HCT116 (cell line): ENCODE results near the gene STK32B. TPM values are rescaled to one million over a fixed set of nuclear protein-coding genes. Genes with fewer than 3 reads are reported as not detected.

Experiments used
- ATAC-seq: fragments of 200-7000 bp; cut with Tn5 transposase; 2 replicates; pipeline ENCODE4 v1.9.1; 2020; ENCODE audit warnings: mild to moderate bottlenecking, moderate library complexity
- BruUV-seq: library from RNA; stranded (reverse); fragments of 400-500 nt; replicated peaks from 2 replicates; lab custom pipeline; 2021; lab: Mats Ljungman, UMichigan
- CTCF ChIA-PET: fragments of 300-600 bp; sonication (Branson Sonifier 250); formaldehyde crosslinking; loops from one replicate; lab custom pipeline; 2021; ENCODE audit warnings: antibody characterized with exemption; lab: Charles Lee
- POLR2A ChIA-PET: fragments of 300-600, 350-600 bp; sonication (Branson Sonifier 250); formaldehyde crosslinking; loops from one replicate; lab custom pipeline; 2021; ENCODE audit warnings: antibody characterized with exemption; lab: Charles Lee
- RAD21 ChIA-PET, 2 experiments: fragments of 300-600 bp; sonication (Branson Sonifier 250); formaldehyde crosslinking; loops; one replicate each; lab custom pipeline; 2023; ENCODE audit warnings: low total read pairs in 2 of 2; ENCODE audit not compliant: uncharacterized antibody in 2 of 2, unreplicated experiment in 2 of 2, low non-redundant PET in 1 of 2; lab: Charles Lee
- DNase-seq: peaks from one replicate; pipeline ENCODE4 v3.0.0-alpha.2; 2010; ENCODE audit warnings: low read depth, low spot score
- H2AFZ ChIP-seq: fragments of 200-600 bp; shearing (Covaris generic), sonication (generic); 2 replicates; pipeline ENCODE4 v1.6.1; 2017; ENCODE audit warnings: low read depth, mixed run types, mixed read lengths, antibody characterized with exemption, low read length; ENCODE audit not compliant: poor library complexity, severe bottlenecking
- H3K27ac ChIP-seq: 2 replicates; pipeline ENCODE4 v1.5.1; 2012; ENCODE audit warnings: low read depth, low read length
- H3K27me3 ChIP-seq: fragments of 200-600 bp; sonication (generic); 2 replicates; pipeline ENCODE4 v1.6.1; 2016; ENCODE audit warnings: mixed run types, low read length, mixed read lengths; ENCODE audit not compliant: insufficient read depth
- H3K36me3 ChIP-seq, 2 experiments: fragments of 200-500 bp in 1 of 2; fragments of 200-600 bp in 1 of 2; sonication (Bioruptor generic) in 1 of 2; sonication (generic) in 1 of 2; 2 replicates each; pipeline versions ENCODE4 v1.5.1 to v1.6.1; 2014 to 2016; ENCODE audit warnings: low read length in 2 of 2, inconsistent platforms in 1 of 2, mixed read lengths in 1 of 2, mixed run types in 1 of 2; ENCODE audit not compliant: insufficient read depth in 2 of 2, control insufficient read depth in 1 of 2
- H3K4me1 ChIP-seq, 2 experiments: fragments of 200-600 bp in 1 of 2; sonication (generic) in 1 of 2; 2 replicates each; pipeline versions ENCODE4 v1.5.1 to v1.6.1; 2012 to 2017; ENCODE audit warnings: low read length in 2 of 2, inconsistent platforms in 1 of 2, mild to moderate bottlenecking in 1 of 2, mixed read lengths in 1 of 2, mixed run types in 1 of 2, moderate library complexity in 1 of 2; ENCODE audit not compliant: insufficient read depth in 2 of 2, control insufficient read depth in 1 of 2
- H3K4me2 ChIP-seq: fragments of 200-600 bp; sonication (generic); 2 replicates; pipeline ENCODE4 v1.6.1; 2017; ENCODE audit warnings: mixed run types, low read length, mixed read lengths
- H3K4me3 ChIP-seq, 2 experiments: fragments of 200-600 bp in 1 of 2; sonication (generic) in 1 of 2; replicated peaks in 1 of 2; 2 replicates each; pipeline ENCODE4 v1.5.1; 2011 to 2016; ENCODE audit warnings: low read length in 2 of 2, control low read depth in 1 of 2, low read depth in 1 of 2, mild to moderate bottlenecking in 1 of 2, mixed read lengths in 1 of 2, mixed run types in 1 of 2
- H3K79me2 ChIP-seq: fragments of 200-600 bp; sonication (generic); 2 replicates; pipeline ENCODE4 v1.6.1; 2017; ENCODE audit warnings: mild to moderate bottlenecking, mixed run types, low read length, moderate library complexity, mixed read lengths; ENCODE audit not compliant: insufficient read depth
- H3K9ac ChIP-seq: fragments of 200-600 bp; sonication (generic); 2 replicates; pipeline ENCODE4 v1.6.1; 2016; ENCODE audit warnings: low read length, mixed read lengths
- H3K9me2 ChIP-seq: fragments of 200-600 bp; sonication (generic), shearing (Covaris generic); 2 replicates; pipeline ENCODE4 v1.6.1; 2017; ENCODE audit warnings: mixed run types, mild to moderate bottlenecking, moderate library complexity; ENCODE audit not compliant: insufficient read depth
- H3K9me3 ChIP-seq, 2 experiments: fragments of 200-500 bp in 1 of 2; fragments of 200-600 bp in 1 of 2; sonication (Bioruptor generic) in 1 of 2; sonication (generic) in 1 of 2; 2 replicates each; pipeline ENCODE4 v1.6.1; 2014 to 2017; ENCODE audit warnings: low read length in 2 of 2, mixed read lengths in 2 of 2, inconsistent platforms in 1 of 2, low read depth in 1 of 2, mild to moderate bottlenecking in 1 of 2, mixed run types in 1 of 2, moderate library complexity in 1 of 2; ENCODE audit not compliant: control insufficient read depth in 1 of 2, insufficient read depth in 1 of 2
- H4K20me1 ChIP-seq: fragments of 200-600 bp; sonication (generic), shearing (Covaris generic); 2 replicates; pipeline ENCODE4 v1.6.1; 2017; ENCODE audit warnings: mixed run types, mild to moderate bottlenecking, moderate library complexity; ENCODE audit not compliant: insufficient read depth
- CBX3 ChIP-seq: IDR thresholded peaks from 2 replicates; pipeline ENCODE4 v1.6.1; 2012; ENCODE audit warnings: low read depth
- CTCF ChIP-seq, 3 experiments: fragments of 200-600 bp in 1 of 3; sonication (generic) in 1 of 3; IDR thresholded peaks in 2 of 3; conservative IDR thresholded peaks in 1 of 3; 2 replicates each; pipeline ENCODE4 v1.5.1; 2012 to 2017; ENCODE audit warnings: low read depth in 2 of 3, low read length in 2 of 3, antibody characterized with exemption in 1 of 3, borderline replicate concordance in 1 of 3, control low read depth in 1 of 3, mild to moderate bottlenecking in 1 of 3, mixed read lengths in 1 of 3, mixed run types in 1 of 3, moderate library complexity in 1 of 3; ENCODE audit not compliant: insufficient read depth in 1 of 3
- EGR1 ChIP-seq: IDR thresholded peaks from 2 replicates; pipeline ENCODE4 v1.6.1; 2012; ENCODE audit warnings: low read depth
- ELF1 ChIP-seq: IDR thresholded peaks from 2 replicates; pipeline ENCODE4 v1.6.1; 2012; ENCODE audit warnings: low read depth, borderline replicate concordance
- EZH2 ChIP-seq: fragments of 200-600 bp; sonication (generic); IDR thresholded peaks from 2 replicates; pipeline ENCODE4 v1.6.1; 2017; ENCODE audit warnings: antibody characterized with exemption, mixed run types
- JUND ChIP-seq: IDR thresholded peaks from 2 replicates; pipeline ENCODE4 v1.6.1; 2012
- POLR2AphosphoS5 ChIP-seq: IDR thresholded peaks from 2 replicates; pipeline ENCODE4 v1.6.1; 2011; ENCODE audit warnings: mild to moderate bottlenecking, low read depth, low read length, moderate library complexity
- RAD21 ChIP-seq: IDR thresholded peaks from 2 replicates; pipeline ENCODE4 v1.6.1; 2012; ENCODE audit warnings: low read depth, mild to moderate bottlenecking
- SIN3A ChIP-seq: IDR thresholded peaks from 2 replicates; pipeline ENCODE4 v1.6.1; 2012; ENCODE audit warnings: low read depth
- SP1 ChIP-seq: IDR thresholded peaks from 2 replicates; pipeline ENCODE4 v1.6.1; 2012; ENCODE audit warnings: low read depth
- TCF7L2 ChIP-seq: IDR thresholded peaks from 2 replicates; pipeline ENCODE4 v1.7.0; 2011; ENCODE audit warnings: borderline replicate concordance, inconsistent platforms; ENCODE audit not compliant: insufficient read depth, insufficient read length; ENCODE audit errors: extremely low read depth
- YY1 ChIP-seq: IDR thresholded peaks from 2 replicates; pipeline ENCODE4 v1.6.1; 2011; ENCODE audit warnings: low read length, low read depth, moderate library complexity, mild to moderate bottlenecking; ENCODE audit not compliant: insufficient replicate concordance; ENCODE audit errors: extremely low read depth
- ZFX ChIP-seq: fragments of 450-650 bp; IDR thresholded peaks from 2 replicates; pipeline ENCODE4 v1.6.1; 2017
- ZNF274 ChIP-seq: fragments of 200-500 bp; sonication (Bioruptor generic); IDR thresholded peaks from 2 replicates; pipeline ENCODE4 v1.6.1; 2014; ENCODE audit warnings: mild to moderate bottlenecking, low read depth, low read length, inconsistent platforms
- intact Hi-C: fragments of 100-400 bp; cut with micrococcal nuclease; formaldehyde crosslinking; loops from 2 replicates; pipeline ENCODE4 v1.10.0; 2022
- total RNA-seq: library from RNA; stranded (reverse); gene quantifications from one replicate; pipeline ENCODE4 v1.2.1, GENCODE V29; 2021; ENCODE audit not compliant: unreplicated experiment
- TF ChIP-seq, protein P1 (sequence below): IDR thresholded peaks from 2 replicates; pipeline ENCODE4 v1.6.1; 2011; ENCODE audit warnings: mild to moderate bottlenecking, low read length, moderate library complexity; ENCODE audit not compliant: insufficient replicate concordance; ENCODE audit errors: extremely low read depth

STK32B gene
- total RNA-seq, 1 experiment from 2014 or later, result not detected

- intact Hi-C loops, result no loop called here
- no peaks in the 10 kb centered on the region for H4K20me1 ChIP-seq
- H3K4me2 ChIP-seq, result no peak overlapping the region
- CTCF ChIA-PET, result no interaction called here
- no peak overlapping the region for H3K4me3 ChIP-seq
- no TSS peak for BruUV-seq
- no peaks in the 10 kb centered on the region for H3K79me2 ChIP-seq
- H3K27me3 ChIP-seq, result peaks cover 21% of the 10 kb centered on the region; the same call in 1 of the 2 replicates
- no peaks in the 10 kb centered on the region for H3K9me3 ChIP-seq
- no peaks in the 10 kb centered on the region for H3K36me3 ChIP-seq
- no peak overlapping the region for H3K9ac ChIP-seq
- H3K27ac ChIP-seq, result no peak overlapping the region
- RAD21 ChIA-PET, result no interaction called here
- ATAC-seq (no peak), DNase-seq (no peak)
- H2AFZ ChIP-seq, result no peak overlapping the region
- no peaks in the 10 kb centered on the region for H3K4me1 ChIP-seq
- no peak for TF ChIP-seq TCF7L2
- no peak for TF ChIP-seq ZFX
- TF ChIP-seq ZNF274, result no peak
- no peak for TF ChIP-seq YY1
- TF ChIP-seq, all 23 proteins: peak for 0
- POLR2A ChIA-PET, result no interaction called here
- H3K9me2 ChIP-seq, result no peaks in the 10 kb centered on the region
Measured at GRCh38 chr4:5463936-5464650, 412.8 kb downstream of the STK32B start.

DNA sequence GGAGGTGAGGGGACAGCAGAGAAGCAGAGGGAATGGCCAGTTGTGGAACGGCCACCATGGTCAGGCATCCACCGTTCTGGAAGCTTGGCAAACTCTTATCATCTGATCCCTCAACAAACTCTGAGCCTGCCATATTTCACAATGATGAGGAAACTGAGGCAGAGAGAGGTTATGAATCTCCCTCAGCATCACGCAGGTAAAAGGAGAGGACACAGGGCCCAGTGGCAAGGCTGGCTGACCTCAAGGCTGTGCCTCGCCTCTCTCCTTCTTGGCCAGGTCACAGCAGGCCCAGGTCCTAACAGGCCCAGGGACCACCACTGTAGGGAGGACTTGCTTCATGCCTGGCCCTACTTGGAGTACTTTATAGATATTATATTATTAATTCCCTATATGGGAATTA, 414.2 kb downstream of the STK32B start:
- POLR2A ChIA-PET, result no interaction called here
- no TSS peak for BruUV-seq
- TF ChIP-seq SIN3A, result no peak
- TF ChIP-seq CBX3, result no peak
- no peak for TF ChIP-seq POLR2AphosphoS5
- TF ChIP-seq JUND, result no peak
- no peak for TF ChIP-seq ZNF274
- no peak for TF ChIP-seq ELF1
- no peak for TF ChIP-seq YY1
- no peak for TF ChIP-seq EGR1
- no peak for TF ChIP-seq CTCF (IDR thresholded peaks at IDR 0.05 in 2 of 3, conservative IDR thresholded peaks at IDR 0.05 in 1 of 3; ENCODE audit: borderline replicate concordance in 1 of 3, insufficient read depth in 1 of 3, low read depth in 2 of 3, low read length in 2 of 3)
- no peak for TF ChIP-seq EZH2
- TF ChIP-seq, protein P1, sequence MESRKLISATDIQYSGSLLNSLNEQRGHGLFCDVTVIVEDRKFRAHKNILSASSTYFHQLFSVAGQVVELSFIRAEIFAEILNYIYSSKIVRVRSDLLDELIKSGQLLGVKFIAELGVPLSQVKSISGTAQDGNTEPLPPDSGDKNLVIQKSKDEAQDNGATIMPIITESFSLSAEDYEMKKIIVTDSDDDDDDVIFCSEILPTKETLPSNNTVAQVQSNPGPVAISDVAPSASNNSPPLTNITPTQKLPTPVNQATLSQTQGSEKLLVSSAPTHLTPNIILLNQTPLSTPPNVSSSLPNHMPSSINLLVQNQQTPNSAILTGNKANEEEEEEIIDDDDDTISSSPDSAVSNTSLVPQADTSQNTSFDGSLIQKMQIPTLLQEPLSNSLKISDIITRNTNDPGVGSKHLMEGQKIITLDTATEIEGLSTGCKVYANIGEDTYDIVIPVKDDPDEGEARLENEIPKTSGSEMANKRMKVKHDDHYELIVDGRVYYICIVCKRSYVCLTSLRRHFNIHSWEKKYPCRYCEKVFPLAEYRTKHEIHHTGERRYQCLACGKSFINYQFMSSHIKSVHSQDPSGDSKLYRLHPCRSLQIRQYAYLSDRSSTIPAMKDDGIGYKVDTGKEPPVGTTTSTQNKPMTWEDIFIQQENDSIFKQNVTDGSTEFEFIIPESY, result no peak
- TF ChIP-seq TCF7L2, result no peak
- TF ChIP-seq ZFX, result no peak
- TF ChIP-seq RAD21, result no peak
- no peak for TF ChIP-seq SP1

More for the DNA sequence above, 414.2 kb downstream of the STK32B start:
- peaks cover 18% of the 10 kb centered on the region; the same call in 1 of the 2 replicates for H3K27me3 ChIP-seq
- ChIA-PET RAD21 (no interaction called here), CTCF (no interaction called here)
- ATAC-seq (no peak), DNase-seq (no peak)
- no peak overlapping the region for H3K4me2 ChIP-seq
- H4K20me1 ChIP-seq, result no peaks in the 10 kb centered on the region
- no peaks in the 10 kb centered on the region for H3K4me1 ChIP-seq
- H3K4me3 ChIP-seq, result no peak overlapping the region
- H3K9me3 ChIP-seq, result no peaks in the 10 kb centered on the region
- intact Hi-C loops, result no loop called here
- no peaks in the 10 kb centered on the region for H3K36me3 ChIP-seq
- H3K9me2 ChIP-seq, result no peaks in the 10 kb centered on the region
- H3K9ac ChIP-seq, result no peak overlapping the region
- H3K27ac ChIP-seq, result no peak overlapping the region
- no peak overlapping the region for H2AFZ ChIP-seq
- H3K79me2 ChIP-seq, result no peaks in the 10 kb centered on the region
